Keratinocyte (primary cell): ENCODE data around the gene IGFBP6.

Experiments used
- EZH2 ChIP-seq: IDR thresholded peaks from one replicate; pipeline ENCODE4 v1.6.1; 2012; ENCODE audit warnings: inconsistent platforms, mild to moderate bottlenecking, low read length, moderate library complexity
- TF ChIP-seq, protein P1 (sequence below), 3 experiments: IDR thresholded peaks in 1 of 3; conservative IDR thresholded peaks in 1 of 3; optimal IDR thresholded peaks in 1 of 3; 2 replicates in 2 of 3; 3 replicates in 1 of 3; pipeline versions ENCODE3 to v1.5.1; 2011; ENCODE audit warnings: low read length in 3 of 3, mild to moderate bottlenecking in 3 of 3, moderate library complexity in 2 of 3, control low read depth in 1 of 3, inconsistent platforms in 1 of 3; ENCODE audit not compliant: insufficient read depth in 2 of 3; ENCODE audit errors: extremely low read depth in 1 of 3

DNA sequence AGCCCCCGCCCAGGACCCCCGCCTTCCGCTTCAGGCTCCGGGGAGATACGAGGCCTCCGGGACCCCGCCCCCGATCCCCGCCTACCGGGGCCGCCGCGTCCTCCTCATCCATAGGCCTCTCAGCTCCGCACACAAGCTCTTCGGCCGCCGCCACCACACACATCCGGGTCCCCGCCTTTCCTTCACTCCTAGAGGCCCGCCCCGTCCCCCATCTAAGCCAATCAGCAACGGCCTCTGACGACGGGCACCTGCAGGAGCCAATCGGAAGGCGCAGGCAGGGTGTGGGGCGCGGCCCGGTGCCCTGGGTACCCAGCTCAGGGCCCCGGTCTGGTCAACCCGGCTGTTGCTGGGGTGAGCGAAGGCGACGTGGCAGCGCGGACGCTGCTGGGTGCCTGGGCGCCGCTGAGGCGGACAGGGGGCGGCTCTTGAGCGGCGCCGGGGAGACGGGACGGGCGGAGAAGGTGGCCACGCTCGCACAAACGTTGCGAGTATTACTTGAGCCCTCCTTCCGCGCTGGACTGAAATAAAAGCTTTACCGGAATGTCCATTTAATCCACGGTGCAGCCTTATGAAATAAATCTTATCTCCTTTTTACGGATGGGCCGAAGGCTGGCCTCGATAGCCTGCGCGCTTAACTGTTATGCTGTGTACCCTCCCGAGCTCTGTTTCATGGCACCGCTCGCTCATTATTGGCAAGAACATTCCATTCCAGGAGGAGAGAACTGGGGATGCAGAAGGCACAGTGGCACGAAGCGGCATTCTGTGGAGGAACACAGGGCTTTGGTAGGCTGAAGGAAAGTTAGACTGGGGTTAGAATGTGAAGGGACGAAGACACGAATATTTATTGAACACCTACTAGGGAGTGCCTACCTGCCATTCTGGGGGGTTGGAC is 18.0 kb upstream of the IGFBP6 start, which contains the start of gene SPRYD3:
- TF ChIP-seq, protein P1, sequence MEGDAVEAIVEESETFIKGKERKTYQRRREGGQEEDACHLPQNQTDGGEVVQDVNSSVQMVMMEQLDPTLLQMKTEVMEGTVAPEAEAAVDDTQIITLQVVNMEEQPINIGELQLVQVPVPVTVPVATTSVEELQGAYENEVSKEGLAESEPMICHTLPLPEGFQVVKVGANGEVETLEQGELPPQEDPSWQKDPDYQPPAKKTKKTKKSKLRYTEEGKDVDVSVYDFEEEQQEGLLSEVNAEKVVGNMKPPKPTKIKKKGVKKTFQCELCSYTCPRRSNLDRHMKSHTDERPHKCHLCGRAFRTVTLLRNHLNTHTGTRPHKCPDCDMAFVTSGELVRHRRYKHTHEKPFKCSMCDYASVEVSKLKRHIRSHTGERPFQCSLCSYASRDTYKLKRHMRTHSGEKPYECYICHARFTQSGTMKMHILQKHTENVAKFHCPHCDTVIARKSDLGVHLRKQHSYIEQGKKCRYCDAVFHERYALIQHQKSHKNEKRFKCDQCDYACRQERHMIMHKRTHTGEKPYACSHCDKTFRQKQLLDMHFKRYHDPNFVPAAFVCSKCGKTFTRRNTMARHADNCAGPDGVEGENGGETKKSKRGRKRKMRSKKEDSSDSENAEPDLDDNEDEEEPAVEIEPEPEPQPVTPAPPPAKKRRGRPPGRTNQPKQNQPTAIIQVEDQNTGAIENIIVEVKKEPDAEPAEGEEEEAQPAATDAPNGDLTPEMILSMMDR (optimal IDR thresholded peaks at IDR 0.05 in 1 of 3, IDR thresholded peaks at IDR 0.05 in 1 of 3, conservative IDR thresholded peaks at IDR 0.05 in 1 of 3; ENCODE audit: extremely low read depth in 1 of 3, insufficient read depth in 2 of 3, low read length in 3 of 3), result no peak
- no peak for TF ChIP-seq EZH2
